ENCODE measurements around the gene ZNF180. TPM values are rescaled to one million over a fixed set of nuclear protein-coding genes. Genes with fewer than 3 reads are reported as not detected.
"Not testable (repeated sequence)": the region's sequence is repeated elsewhere in the genome, so short reads cannot be mapped to it uniquely, and the experiment has no call there.

Gene ZNF180
- total RNA-seq, 1 donor from 2014 or later: 3.4 TPM

DNA sequence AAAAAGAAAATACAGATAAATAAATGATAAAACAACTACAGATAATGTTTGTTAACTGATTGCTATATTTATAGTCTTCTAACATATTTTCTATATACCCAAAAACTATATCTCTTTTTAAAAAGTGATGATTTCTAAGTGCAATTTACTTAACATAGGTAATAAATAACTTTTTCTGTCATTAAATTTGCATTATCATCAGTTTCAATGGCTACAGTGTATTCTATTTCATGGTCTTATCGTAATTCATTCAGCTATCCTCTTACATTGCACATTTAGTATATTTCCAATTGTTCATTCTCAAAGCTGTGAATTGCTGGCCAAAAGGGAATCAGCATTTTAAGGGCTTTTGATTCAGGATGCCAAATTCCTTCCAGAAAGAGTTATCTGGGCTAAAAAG is 3.6 kb downstream of the ZNF180 start:
- no peak for ATAC-seq

DNA sequence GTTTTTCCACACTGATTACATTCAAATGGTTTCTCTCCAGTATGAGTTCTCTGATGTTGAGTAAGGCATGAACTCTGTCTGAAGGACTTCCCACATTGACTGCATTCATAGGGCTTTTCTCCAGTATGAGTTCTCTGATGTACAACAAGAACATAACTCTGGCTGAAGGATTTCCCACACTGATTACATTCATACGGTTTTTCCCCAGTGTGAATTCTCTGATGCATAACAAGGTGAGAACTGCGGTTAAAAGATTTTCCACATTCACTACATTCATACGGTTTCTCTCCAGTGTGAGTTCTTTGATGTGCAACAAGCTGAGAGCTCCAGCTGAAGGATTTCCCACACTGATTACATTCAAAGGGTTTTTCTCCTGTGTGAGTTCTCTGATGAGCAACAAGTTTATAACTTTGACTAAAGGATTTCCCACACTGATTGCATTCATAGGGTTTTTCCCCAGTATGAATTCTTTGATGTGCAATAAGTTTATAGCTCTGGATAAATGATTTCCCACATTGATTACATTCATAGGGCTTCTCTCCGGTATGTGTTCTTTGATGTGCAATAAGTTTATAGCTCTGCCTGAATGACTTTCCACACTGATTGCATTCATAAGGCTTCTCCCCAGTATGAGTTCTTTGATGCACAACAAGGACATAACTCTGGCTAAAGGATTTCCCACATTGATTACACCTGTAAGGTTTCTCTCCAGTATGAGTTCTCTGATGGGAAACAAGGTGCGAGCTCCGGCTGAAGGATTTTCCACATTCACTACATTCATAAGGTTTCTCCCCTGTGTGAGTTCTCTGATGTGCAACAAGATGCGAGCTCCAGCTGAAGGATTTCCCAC is 23.5 kb downstream of the ZNF180 start:
- ATAC-seq: no peak

DNA sequence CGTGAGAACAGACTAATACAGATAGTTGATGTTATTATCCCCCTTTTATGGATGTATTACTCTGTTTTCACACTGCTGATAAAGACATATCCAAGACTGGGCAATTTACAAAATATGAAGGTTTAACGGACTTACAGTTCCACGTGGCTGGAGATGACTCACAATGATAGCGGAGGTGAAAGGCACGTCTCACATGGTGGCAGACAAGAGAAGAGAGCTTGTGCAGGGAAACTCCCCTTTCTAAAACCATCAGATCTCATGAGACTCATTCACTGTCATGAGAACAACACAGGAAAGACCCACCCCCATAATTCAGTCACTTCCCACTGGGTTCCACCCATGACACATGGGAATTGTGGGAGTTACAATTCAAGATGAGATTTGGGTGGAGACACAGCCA is 31.6 kb downstream of the ZNF180 start:
- not testable (repeated sequence) for ATAC-seq

DNA sequence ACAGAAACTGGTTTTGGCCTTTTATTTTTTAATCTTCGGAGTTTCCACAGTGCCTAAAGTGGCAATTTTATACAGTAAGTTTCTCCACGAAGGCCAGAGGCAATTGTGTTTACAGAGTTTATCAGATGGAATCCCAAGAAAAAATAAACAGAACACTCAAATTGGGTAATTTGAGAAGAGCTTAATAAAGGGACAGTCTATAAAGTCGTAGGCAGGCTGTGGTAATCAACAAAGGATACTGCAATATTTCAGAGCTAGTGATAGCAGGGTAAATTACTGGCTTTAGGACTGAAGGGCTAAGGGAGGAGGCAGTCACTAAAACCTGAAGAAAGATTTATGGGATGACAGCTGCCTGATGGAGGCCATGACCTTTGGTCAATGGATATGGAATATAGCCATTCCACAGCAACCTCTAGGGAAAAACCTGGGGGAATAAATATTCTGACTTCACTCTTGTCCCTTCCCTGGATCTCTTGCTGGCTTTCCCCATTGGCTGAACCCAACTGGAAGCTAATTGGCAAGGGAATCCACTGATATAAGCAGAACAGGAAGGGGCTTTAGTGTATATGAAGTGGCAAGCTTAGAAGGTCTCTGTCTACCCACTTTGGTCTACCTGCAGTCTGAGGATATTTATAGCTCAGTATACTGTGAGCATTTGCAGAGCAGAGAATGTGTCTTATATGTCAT is 37.6 kb downstream of the ZNF180 start:
- ATAC-seq: not testable (repeated sequence)

DNA sequence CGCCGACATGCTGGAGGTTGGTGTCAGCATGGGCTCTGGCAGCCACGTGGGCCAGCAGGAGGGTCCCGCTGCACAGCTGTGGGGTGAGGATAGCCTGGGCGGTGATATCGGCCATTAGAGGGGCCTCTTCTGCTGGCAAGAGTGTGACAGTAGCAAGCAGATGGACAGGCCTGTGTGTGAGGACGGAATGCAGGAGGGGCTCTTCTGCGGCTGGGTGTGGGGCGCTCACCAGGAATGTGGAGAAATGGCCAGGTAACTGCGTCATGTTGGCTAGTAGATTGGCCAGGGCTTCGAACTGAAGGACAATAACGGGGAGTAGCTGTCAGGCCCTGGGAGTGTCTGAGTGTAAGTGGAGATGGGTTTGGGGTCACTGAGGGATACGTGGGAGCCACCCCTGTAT is 44.3 kb downstream of the ZNF180 start:
- ATAC-seq: not testable (repeated sequence)

DNA sequence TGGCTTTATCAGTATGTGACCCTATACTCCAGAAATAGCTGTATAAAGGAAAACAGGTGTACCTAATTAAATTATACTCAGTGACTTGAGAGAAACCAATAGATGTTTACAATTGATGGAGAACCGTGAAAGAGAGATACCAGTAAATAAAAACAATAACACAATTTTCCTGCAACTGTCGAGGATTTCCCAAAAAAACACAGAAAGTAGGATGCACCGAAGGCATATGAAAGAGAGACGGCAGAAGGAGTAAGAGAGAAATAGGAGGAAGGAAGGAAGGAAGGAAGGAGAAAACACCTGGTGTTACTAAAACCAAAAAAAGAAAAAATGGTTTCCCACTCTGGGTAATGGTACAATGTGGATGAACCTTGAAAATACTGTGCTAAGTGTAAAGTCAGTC is 45.2 kb downstream of the ZNF180 start:
- ATAC-seq: no peak

DNA sequence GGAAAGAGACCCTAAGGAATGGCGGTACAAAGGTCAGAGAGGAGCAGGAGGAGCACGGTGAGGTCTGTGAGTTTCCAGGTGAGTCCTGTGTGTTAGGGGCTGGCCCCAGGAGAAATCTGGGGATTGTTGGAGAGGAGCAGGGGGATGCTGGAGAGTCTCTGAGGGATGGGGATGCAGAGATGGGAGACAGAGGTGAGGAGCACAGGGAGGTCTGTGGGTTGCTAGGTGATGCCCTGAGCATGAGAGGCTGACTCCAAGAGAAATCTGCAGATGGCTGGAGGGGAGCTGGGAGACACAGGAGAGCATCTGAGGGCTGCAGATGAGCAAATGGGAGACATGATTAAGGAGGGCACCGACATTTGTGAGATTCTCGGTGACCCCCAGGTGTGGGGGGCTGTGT is 48.0 kb downstream of the ZNF180 start:
- no peak for ATAC-seq

DNA sequence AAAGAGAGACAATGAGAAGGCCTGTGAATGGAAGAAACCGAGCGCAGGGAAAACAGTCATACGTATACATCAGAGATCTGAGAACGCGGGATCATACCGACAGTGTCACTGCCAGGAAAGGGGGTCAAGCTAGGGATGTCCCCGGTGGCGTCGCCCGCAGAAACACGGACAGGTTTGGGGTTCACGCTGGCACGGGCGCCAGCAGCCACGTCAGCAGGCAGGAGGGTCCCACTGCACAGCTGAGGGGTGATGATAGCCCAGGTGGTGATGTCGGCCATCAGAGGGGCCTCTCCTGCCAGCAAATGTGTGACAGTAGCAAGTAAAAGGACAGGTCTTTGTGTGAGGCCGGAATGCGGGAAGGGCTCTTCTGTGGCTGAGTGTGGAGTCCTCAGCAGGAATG is 48.6 kb downstream of the ZNF180 start:
- ATAC-seq: no peak

DNA sequence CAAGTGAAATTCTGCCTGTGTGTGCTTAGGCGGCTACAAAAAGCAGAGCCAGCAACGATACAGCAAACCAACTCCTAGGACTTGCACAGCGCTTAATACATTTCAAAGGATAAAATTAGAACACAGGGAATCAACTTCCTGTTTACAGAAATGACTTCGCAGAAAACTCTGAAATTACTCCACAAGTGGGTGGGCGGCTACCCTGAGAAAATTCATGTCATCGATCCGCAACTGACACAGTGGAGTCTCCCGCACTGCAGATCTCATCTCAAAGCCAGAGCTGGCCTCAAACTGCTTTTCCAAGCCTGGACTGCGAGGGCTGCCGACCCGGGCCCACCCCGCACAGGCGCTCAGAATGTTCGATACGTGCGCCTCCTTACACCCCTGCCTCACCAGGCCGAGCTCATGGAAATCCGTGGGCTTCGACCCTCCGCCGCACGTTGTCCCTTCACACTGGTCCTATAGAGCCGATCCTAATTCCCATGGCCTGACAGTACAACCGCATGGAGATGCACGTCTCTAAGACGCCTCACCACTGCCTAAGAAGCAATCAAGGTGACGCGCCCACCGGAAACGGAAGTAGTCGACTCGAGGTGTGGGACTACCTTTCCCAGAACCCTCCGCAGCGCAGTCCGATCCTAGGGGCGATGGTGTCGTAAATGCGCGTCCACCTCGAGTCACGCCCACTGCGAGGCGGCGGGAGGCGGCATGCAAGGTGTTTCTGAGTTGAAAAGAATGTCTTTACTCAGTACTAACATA is 52.2 kb downstream of the ZNF180 start, which contains the start of gene ZNF229:
Gene ZNF229 (minus strand): TSS at position 557 of the 759 bp plus-strand sequence. CDS start 5,625 bp downstream, outside the sequence.
- peak; percentile 96 for ATAC-seq

DNA sequence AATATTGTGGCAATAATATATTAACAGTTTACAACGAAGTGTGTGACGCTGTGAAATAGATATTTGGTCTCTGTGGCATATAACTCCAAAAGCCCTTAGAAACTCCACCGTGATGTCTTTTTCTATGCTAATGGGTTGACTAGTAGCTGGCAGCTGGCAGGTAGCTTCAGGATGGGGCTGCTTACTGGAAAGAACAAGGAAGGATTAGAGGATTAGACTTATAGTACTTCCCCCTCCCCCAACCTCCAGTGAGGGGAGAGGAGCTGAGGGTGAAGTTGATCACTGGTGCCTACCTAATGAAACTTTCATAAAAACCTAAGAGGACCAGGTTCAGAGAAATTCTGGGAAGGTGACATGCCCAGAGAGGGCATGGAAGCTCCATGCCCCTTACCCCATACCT is 61.9 kb downstream of the ZNF180 start:
- ATAC-seq: no peak

DNA sequence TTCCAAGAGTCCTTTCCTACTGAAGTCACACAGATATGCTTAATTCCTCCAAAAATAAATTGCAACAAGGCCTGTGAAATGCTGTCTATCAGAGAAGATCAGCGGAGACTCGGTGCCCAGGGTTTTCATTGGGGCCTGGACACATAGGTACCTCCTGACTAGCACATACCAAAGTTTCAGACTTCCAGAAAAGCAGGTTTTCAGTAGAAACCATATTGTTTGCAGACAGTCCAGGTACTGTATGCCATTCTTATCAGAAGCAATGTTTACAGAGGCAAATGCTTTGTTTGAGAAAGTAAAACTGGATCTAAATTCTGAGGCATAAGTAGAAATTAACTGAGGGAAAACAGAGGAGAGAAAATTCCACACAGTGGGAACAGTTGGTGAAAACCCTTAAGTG is 64.9 kb downstream of the ZNF180 start:
- ATAC-seq: no peak

DNA sequence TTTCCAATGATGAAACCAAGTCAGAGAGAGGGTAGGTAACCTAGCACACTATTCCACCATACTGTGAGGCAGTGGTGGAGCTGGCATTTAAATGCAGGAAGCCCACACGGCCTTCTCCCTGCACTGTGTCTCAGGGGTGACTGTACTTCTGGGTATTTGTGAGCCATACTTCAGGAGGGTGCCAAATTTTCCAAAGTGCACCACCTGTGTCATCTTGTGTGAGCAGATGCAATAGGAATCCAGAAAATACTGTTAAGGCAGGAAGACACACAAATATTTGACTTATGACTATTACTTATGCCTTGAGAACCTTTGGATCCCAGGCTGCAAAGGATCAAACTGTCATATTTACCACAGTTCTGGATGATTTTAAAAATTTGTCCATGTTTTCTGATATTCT is 69.4 kb downstream of the ZNF180 start:
- ATAC-seq: no peak

Other genes with a start within 250 kb of the ZNF180 start
- gene ZNF233, start 240.6 kb downstream of the ZNF180 start, total RNA-seq: not detected
- 2.5 TPM for gene ZNF235, start 195.5 kb downstream of the ZNF180 start, total RNA-seq
- gene ZNF112, start 143.8 kb downstream of the ZNF180 start, total RNA-seq: 2.2 TPM
- gene ZNF285, start 98.9 kb downstream of the ZNF180 start, total RNA-seq: 0.64 TPM
- 1.1 TPM for gene ZNF229, start 52.0 kb downstream of the ZNF180 start, total RNA-seq
- not detected for gene CEACAM20, start 29.2 kb upstream of the ZNF180 start, total RNA-seq
- gene IGSF23, start 113.0 kb upstream of the ZNF180 start, total RNA-seq: not detected
- gene PVR, start 143.4 kb upstream of the ZNF180 start, total RNA-seq: 11.8 TPM
- 8.0 TPM for gene CEACAM19, start 171.0 kb upstream of the ZNF180 start, total RNA-seq
- gene CEACAM16, start 198.6 kb upstream of the ZNF180 start, total RNA-seq: not detected
- 67.6 TPM for gene BCL3, start 248.2 kb upstream of the ZNF180 start, total RNA-seq

Data from esophagus mucosa (tissue), 1 donor.